IPS-NIHi7 (cell line): ENCODE measurements around the gene CEACAM3.

Experiments used
- DNase-seq: peaks from one replicate; pipeline ENCODE4 v3.0.0; 2012; ENCODE audit warnings: mixed read lengths; ENCODE audit errors: extremely low spot score

CEACAM3 gene

GRCh38 chr19:41844601-41845000 is 48.2 kb downstream of the CEACAM3 start, which contains the start of gene LYPD4:
LYPD4 (minus strand) TSS chr19:41844683; CDS start chr19:41839285, 5,398 bp downstream.
- DNase-seq, result peak; percentile 34

- no peak for DNase-seq
Measured at GRCh38 chr19:41845001-41845050, 48.4 kb downstream of the CEACAM3 start, which contains the start of gene DMRTC2. DMRTC2 (plus strand) TSS chr19:41845042; CDS start chr19:41847429, 2,387 bp downstream.

DNA sequence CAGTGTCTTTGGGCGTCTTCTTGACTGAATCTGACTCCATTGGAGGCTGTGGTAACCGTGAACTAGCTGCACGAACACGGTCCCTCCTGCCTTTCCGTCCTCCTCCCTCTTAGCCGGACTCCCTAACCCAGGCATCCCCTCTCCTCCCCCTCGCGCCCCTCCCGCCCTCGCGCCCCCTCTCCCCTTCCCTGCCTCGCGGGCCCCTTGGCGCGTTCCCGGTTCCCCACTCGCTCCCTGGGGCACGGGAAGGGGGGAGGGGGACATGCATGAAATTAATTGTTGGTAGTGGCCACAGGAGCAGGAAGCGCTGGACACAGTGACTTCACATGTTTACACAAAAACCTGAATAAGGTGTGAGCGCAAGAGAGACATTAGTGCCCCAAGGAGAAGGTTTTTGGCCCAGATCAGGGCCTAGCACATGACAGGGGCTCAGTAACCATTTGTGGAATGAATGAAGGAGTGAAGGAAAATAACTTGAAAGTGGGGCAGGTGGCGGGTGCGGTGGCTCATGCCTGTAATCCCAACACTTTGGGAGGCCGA is 48.7 kb downstream of the CEACAM3 start:
- DNase-seq, result no peak

DNA sequence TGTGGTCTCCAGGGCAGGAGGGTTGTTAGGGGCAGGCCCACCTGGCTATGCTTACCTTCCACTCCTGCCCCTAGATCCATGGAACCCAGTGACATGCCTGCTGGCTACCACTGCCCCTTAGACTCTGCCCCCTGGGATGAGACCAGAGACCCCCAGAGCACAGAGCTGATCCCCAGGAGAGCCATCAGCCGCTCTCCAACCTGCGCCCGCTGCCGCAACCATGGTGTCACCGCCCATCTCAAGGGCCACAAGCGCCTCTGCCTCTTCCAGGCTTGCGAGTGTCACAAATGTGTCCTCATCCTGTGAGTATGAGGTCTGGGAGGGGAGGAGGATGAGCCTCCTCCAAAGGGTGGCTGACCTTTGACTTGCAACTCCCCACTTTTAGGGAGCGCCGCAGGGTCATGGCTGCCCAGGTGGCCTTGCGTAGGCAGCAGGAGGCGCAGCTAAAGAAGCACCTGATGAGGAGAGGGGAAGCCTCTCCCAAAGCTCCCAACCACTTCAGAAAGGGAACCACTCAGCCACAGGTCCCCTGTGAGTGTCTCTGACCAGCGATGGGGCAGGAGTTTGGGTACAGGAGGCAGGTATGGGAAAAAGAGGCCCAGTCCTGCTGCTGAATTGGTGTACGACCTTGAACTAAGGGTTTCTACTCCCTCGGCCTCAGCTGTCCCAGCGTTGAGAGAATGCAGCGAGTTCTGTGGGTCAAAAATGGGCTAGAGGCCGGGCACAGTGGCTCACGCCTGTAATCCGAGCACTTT is 51.1 kb downstream of the CEACAM3 start:
- no peak for DNase-seq

DNA sequence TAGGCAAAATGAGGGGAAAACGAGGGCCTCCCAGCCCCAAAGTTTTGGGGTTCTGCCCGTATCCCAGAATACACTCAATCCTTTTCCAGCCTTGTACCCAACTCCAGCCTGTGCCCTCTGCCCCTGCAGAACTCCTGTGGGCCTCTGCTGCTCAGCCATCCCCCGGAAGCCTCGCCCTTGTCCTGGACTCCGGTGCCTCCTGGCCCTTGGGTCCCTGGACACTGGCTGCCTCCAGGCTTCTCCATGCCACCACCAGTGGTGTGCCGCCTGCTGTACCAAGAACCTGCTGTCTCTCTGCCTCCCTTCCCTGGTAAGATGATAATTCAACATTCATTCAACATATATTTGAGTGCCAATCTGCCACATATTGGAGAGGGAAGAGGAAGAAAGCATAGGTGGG is 52.3 kb downstream of the CEACAM3 start:
- no peak for DNase-seq

- DNase-seq, result no peak
Measured at GRCh38 chr19:41849067-41849466, 52.7 kb downstream of the CEACAM3 start.

DNA sequence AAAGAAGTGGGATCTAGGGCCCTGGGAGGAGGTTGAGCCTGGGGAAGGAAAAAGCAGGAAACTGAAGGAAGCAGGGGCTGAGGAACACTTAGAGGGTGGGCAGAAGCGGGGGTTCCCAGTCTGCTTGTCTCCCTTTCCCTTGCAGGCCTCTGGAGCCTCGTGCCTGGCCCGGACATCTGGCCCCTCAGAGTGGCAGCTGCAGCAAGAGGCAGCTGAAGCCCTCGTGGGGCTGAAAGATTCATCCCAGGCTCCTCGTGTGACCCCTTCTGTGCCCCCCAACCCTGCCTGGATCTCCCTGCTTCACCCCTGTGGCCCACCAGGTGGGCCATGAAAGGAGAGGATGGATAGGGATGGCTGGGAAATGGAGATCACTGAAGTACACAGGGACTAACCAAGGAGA is 54.0 kb downstream of the CEACAM3 start:
- no peak for DNase-seq

- DNase-seq, result no peak
Measured at GRCh38 chr19:41851456-41851855, 55.1 kb downstream of the CEACAM3 start.

DNA sequence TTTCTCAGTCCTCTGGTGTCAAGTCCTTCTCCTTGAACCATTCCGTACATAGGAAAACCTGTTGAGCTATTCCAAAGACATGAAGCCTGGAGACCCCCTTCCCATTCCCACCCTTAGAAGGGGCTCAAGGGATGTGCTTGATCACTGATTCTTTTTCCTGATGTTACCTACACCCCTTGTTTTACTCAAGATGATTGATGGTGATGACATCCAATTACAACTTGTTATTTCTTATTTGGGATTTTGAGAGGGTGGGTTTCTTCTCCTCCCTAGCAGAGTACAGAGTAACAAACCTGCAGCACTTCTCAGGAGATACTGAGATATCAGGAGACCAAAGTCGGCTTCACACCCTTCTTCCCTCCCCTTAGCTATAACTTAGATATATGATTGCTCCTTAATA is 57.0 kb downstream of the CEACAM3 start:
- DNase-seq, result no peak

DNA sequence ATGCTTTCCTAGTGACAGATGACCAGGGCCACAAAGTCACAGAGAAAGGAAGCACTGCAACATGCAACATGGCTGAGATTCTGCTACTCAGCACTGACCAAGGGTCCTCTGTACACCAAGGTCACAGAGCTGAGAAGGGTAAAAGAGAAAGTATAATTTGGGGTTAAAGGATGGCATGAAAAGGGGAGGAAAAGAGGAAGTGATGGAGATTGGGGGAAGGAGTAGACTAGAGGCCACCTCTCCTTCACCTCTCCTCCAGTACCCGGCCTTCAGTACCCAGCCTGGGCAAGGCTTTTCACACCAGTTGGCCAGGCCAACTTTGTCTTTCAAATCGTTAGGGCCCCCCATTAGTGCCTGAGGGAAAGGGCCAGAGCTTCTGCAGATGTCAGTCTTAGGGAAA is 57.4 kb downstream of the CEACAM3 start:
- DNase-seq, result no peak

DNA sequence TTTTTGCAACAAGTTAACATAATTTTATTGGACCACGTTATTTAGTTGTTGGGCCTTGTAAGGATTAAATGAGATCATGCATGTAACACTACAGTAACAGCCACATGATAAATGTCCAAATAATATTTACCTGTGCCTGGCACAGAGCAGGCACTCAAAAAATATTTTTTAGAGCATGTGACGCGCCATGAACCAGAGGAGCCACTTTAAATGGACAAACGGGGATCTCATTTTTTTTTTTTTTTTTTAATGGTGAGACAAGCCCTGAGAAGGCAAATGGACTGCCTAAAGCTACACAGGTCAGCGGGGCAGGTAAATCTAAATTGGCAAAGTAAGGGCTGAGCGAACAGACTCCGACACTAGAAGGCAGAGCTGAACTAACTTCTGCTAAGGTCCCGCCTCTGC is 62.8 kb downstream of the CEACAM3 start:
- no peak for DNase-seq

- DNase-seq, result peak; percentile 95
Measured at GRCh38 chr19:41859618-41860418, 63.4 kb downstream of the CEACAM3 start, which contains the start of gene RPS19. RPS19 (plus strand) TSS chr19:41860255; CDS start chr19:41860775, 520 bp downstream.

GRCh38 chr19:41860419-41861115 is 64.2 kb downstream of the CEACAM3 start:
- DNase-seq, result no peak
